PC-9 (cell line): ENCODE results near the gene SLC44A3.

Experiments used
- EZH2 ChIP-seq: fragments of 200-600 bp; sonication (generic); IDR thresholded peaks from 2 replicates; pipeline ENCODE4 v1.8.0; 2017; ENCODE audit warnings: antibody characterized with exemption, low read depth
- TF ChIP-seq, protein P1 (sequence below): fragments of 200-600 bp; sonication (generic); conservative IDR thresholded peaks from 2 replicates; pipeline ENCODE4 v1.6.1; 2017; ENCODE audit warnings: mixed run types, antibody characterized with exemption, mild to moderate bottlenecking, moderate library complexity

DNA sequence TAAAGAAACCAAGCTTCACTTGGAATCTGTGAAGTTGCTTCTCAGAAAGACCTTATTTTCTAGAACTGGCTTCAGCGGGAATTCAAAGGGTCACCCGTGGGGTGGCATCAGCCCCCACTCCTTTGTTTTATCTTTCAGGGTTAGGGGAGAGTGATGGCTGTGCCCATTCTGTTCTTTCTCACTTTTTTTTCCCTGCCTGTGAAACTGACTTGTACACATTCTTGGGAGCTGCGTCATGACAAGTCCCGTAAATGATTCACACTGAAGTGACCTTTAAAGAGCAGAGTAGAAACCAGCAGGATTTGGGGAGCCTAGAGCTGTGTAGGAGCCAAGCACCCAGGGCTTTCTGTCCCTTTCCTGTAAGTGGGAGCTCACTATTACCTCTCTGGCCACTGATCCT lies 43.8 kb downstream of the SLC44A3 start:
- TF ChIP-seq, protein P1, sequence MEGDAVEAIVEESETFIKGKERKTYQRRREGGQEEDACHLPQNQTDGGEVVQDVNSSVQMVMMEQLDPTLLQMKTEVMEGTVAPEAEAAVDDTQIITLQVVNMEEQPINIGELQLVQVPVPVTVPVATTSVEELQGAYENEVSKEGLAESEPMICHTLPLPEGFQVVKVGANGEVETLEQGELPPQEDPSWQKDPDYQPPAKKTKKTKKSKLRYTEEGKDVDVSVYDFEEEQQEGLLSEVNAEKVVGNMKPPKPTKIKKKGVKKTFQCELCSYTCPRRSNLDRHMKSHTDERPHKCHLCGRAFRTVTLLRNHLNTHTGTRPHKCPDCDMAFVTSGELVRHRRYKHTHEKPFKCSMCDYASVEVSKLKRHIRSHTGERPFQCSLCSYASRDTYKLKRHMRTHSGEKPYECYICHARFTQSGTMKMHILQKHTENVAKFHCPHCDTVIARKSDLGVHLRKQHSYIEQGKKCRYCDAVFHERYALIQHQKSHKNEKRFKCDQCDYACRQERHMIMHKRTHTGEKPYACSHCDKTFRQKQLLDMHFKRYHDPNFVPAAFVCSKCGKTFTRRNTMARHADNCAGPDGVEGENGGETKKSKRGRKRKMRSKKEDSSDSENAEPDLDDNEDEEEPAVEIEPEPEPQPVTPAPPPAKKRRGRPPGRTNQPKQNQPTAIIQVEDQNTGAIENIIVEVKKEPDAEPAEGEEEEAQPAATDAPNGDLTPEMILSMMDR, result no peak
- no peak for TF ChIP-seq EZH2
